Measurements from ENCODE around the gene KIAA0408. TPM values are rescaled to one million over a fixed set of nuclear protein-coding genes. Genes with fewer than 3 reads are reported as not detected.

The KIAA0408 gene
- total RNA-seq, 1 experiment from 2014 or later: 0.25 TPM

DNA sequence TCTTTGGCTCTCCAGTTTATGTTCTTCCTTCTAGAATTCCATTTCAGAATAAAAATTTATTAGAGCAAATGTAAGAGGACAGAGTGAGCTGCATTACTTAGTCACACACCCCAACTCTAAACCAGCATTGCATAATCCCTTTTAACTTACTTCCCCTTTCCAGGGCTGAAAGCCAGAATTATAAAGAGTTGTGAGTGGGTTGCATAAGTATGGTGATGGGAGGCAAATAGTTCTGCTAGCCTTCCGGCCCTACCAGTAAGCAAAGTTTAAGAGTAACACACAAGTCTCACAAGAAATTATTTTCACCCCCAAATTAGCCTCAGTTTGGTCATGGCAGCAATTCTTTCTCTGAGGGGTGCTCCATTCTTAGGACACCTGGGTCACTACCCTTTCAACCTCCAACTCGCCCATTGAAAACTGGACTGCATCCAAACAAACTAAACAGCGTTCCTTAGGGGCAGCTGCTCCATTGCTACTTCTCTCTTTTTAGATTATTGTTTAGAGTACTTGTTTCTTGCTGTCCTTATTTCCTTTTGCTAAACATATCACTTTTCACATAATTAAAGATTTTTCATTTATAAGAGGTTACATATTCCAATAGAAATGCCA is 1.6 kb downstream of the KIAA0408 start:
- ChIA-PET POLR2A (no interaction called here), CTCF (no interaction called here), RAD21 (ENCODE audit: low non-redundant PET in 1 of 2, low total read pairs in 2 of 2, uncharacterized antibody in 2 of 2, unreplicated experiment in 2 of 2) (no interaction called here)
- no peak overlapping the region for H3K9ac ChIP-seq (ENCODE audit: low read length)
- no TSS peak for BruUV-seq (replicated peaks)
- H3K9me2 ChIP-seq (ENCODE audit: insufficient read depth): no peaks in the 10 kb centered on the region
- ATAC-seq (no peak), DNase-seq (ENCODE audit: low read depth, low spot score) (no peak)
- no peaks in the 10 kb centered on the region for H3K4me1 ChIP-seq (ENCODE audit: control insufficient read depth in 1 of 2, insufficient read depth in 2 of 2, low read length in 2 of 2)
- no peak overlapping the region for H3K4me2 ChIP-seq (ENCODE audit: low read length)
- no peaks in the 10 kb centered on the region for H3K27me3 ChIP-seq (ENCODE audit: insufficient read depth, low read length)
- TF ChIP-seq EZH2phosphoT487 (IDR thresholded peaks at IDR 0.05; ENCODE audit: borderline replicate concordance) (no peak), CBX3 (IDR thresholded peaks at IDR 0.05; ENCODE audit: low read depth) (no peak), YY1 (IDR thresholded peaks at IDR 0.05; ENCODE audit: extremely low read depth, insufficient replicate concordance, low read depth, low read length) (no peak)
- TF ChIP-seq, protein P1, sequence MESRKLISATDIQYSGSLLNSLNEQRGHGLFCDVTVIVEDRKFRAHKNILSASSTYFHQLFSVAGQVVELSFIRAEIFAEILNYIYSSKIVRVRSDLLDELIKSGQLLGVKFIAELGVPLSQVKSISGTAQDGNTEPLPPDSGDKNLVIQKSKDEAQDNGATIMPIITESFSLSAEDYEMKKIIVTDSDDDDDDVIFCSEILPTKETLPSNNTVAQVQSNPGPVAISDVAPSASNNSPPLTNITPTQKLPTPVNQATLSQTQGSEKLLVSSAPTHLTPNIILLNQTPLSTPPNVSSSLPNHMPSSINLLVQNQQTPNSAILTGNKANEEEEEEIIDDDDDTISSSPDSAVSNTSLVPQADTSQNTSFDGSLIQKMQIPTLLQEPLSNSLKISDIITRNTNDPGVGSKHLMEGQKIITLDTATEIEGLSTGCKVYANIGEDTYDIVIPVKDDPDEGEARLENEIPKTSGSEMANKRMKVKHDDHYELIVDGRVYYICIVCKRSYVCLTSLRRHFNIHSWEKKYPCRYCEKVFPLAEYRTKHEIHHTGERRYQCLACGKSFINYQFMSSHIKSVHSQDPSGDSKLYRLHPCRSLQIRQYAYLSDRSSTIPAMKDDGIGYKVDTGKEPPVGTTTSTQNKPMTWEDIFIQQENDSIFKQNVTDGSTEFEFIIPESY (IDR thresholded peaks at IDR 0.05; ENCODE audit: extremely low read depth, insufficient replicate concordance, low read length): no peak
- TF ChIP-seq, protein P2, sequence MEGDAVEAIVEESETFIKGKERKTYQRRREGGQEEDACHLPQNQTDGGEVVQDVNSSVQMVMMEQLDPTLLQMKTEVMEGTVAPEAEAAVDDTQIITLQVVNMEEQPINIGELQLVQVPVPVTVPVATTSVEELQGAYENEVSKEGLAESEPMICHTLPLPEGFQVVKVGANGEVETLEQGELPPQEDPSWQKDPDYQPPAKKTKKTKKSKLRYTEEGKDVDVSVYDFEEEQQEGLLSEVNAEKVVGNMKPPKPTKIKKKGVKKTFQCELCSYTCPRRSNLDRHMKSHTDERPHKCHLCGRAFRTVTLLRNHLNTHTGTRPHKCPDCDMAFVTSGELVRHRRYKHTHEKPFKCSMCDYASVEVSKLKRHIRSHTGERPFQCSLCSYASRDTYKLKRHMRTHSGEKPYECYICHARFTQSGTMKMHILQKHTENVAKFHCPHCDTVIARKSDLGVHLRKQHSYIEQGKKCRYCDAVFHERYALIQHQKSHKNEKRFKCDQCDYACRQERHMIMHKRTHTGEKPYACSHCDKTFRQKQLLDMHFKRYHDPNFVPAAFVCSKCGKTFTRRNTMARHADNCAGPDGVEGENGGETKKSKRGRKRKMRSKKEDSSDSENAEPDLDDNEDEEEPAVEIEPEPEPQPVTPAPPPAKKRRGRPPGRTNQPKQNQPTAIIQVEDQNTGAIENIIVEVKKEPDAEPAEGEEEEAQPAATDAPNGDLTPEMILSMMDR (IDR thresholded peaks at IDR 0.05 in 2 of 3, conservative IDR thresholded peaks at IDR 0.05 in 1 of 3; ENCODE audit: borderline replicate concordance in 1 of 3, insufficient read depth in 1 of 3, low read depth in 2 of 3, low read length in 2 of 3): no peak
- no peaks in the 10 kb centered on the region for H4K20me1 ChIP-seq (ENCODE audit: insufficient read depth)
- no peak overlapping the region for H3K4me3 ChIP-seq (replicated peaks in 1 of 2; ENCODE audit: low read depth in 1 of 2, low read length in 2 of 2)
- H2AFZ ChIP-seq (ENCODE audit: low read depth, low read length, poor library complexity, severe bottlenecking): no peak overlapping the region
- no peaks in the 10 kb centered on the region for H3K79me2 ChIP-seq (ENCODE audit: insufficient read depth, low read length)
- no peaks in the 10 kb centered on the region for H3K36me3 ChIP-seq (ENCODE audit: control insufficient read depth in 1 of 2, insufficient read depth in 2 of 2, low read length in 2 of 2)
- no peak overlapping the region for H3K27ac ChIP-seq (ENCODE audit: low read depth, low read length)
- intact Hi-C loops (cut with micrococcal nuclease): no loop called here
- H3K9me3 ChIP-seq (ENCODE audit: control insufficient read depth in 1 of 2, insufficient read depth in 1 of 2, low read depth in 1 of 2, low read length in 2 of 2): no peaks in the 10 kb centered on the region
